HepG2 (cell line): ENCODE measurements around the gene TEKT5. TPM values are rescaled to one million over a fixed set of nuclear protein-coding genes. Genes with fewer than 3 reads are reported as not detected.

ENCODE experiments used
- ATAC-seq: fragments of 200-7000 bp; cut with Tn5 transposase; 3 replicates; pipeline ENCODE4 v1.9.1; 2020; ENCODE audit warnings: mild to moderate bottlenecking, moderate library complexity
- Bru-seq: library from RNA; stranded (reverse); fragments of 400-500 nt; gene quantifications from one replicate; lab custom pipeline; 2021; lab: Mats Ljungman, UMichigan
- BruChase-seq, 2 experiments: library from RNA; stranded (reverse); fragments of 400-500 nt; gene quantifications; one replicate each; lab custom pipeline; 2021; lab: Mats Ljungman, UMichigan
- BruUV-seq: library from RNA; stranded (reverse); fragments of 400-500 nt; replicated peaks from 2 replicates; lab custom pipeline; 2021; lab: Mats Ljungman, UMichigan
- CTCF ChIA-PET: fragments of 300-600 bp; formaldehyde crosslinking; extraction: SDS; loops from one replicate; lab custom pipeline; 2021; ENCODE audit warnings: low total read pairs, inconsistent platforms, low intra/inter-chr PET ratio; lab: Yijun Ruan, JAX
- POLR2A ChIA-PET: fragments of 350-600 bp; sonication (Branson Sonifier 250); formaldehyde crosslinking; loops from one replicate; lab custom pipeline; 2020; ENCODE audit warnings: antibody characterized with exemption, inconsistent platforms; lab: Yijun Ruan, JAX
- DNase-seq: peaks from one replicate; pipeline ENCODE4 v3.0.0-alpha.2; 2015; ENCODE audit warnings: low spot score
- FAIRE-seq: peaks from 3 replicates; lab custom pipeline; 2011; peaks lifted over from hg19 to GRCh38; lab: Jason Lieb, UNC
- H2AFZ ChIP-seq: one replicate; pipeline ENCODE4 v1.6.1; 2011; ENCODE audit warnings: low read length, inconsistent platforms
- H3K27ac ChIP-seq: fragments of 300-600 bp; 3 replicates; pipeline ENCODE4 v1.8.0; 2011; ENCODE audit warnings: mixed run types, mild to moderate bottlenecking, mixed read lengths, low read length, inconsistent platforms; ENCODE audit not compliant: insufficient read depth; ENCODE audit errors: extremely low read length
- H3K27me3 ChIP-seq, 2 experiments: fragments of 200-600 bp in 1 of 2; 2 replicates in 1 of 2; 3 replicates in 1 of 2; pipeline versions ENCODE4 v1.6.0 to v1.8.0; 2011; ENCODE audit warnings: low read length in 2 of 2, mild to moderate bottlenecking in 2 of 2, moderate library complexity in 2 of 2, inconsistent platforms in 1 of 2; ENCODE audit not compliant: insufficient read depth in 2 of 2, control insufficient read depth in 1 of 2
- H3K36me3 ChIP-seq, 2 experiments: fragments of 200-600 bp in 1 of 2; replicated peaks in 1 of 2; 2 replicates in 1 of 2; 3 replicates in 1 of 2; pipeline versions ENCODE4 v1.5.1 to v1.8.0; 2011; ENCODE audit warnings: low read length in 2 of 2, inconsistent platforms in 1 of 2; ENCODE audit not compliant: insufficient read depth in 2 of 2, control insufficient read depth in 1 of 2
- H3K4me1 ChIP-seq: 2 replicates; pipeline ENCODE4 v1.5.1; 2012; ENCODE audit warnings: low read length, inconsistent platforms; ENCODE audit not compliant: insufficient read depth
- H3K4me2 ChIP-seq: 2 replicates; pipeline ENCODE4 v1.6.0; 2011; ENCODE audit warnings: low read depth, low read length, inconsistent platforms
- H3K4me3 ChIP-seq, 3 experiments: fragments of 200-600 bp in 1 of 3; sonication (generic), shearing (Covaris generic) in 1 of 3; replicated peaks in 1 of 3; 2 replicates each; pipeline ENCODE4 v1.5.1; 2011 to 2016; ENCODE audit warnings: low read length in 3 of 3, inconsistent platforms in 2 of 3, low read depth in 2 of 3, mild to moderate bottlenecking in 2 of 3, control low read depth in 1 of 3, mixed read lengths in 1 of 3; ENCODE audit not compliant: insufficient read depth in 1 of 3
- H3K79me2 ChIP-seq: one replicate; pipeline ENCODE4 v1.6.1; 2011; ENCODE audit warnings: low read length, inconsistent platforms; ENCODE audit not compliant: insufficient read depth
- H3K9ac ChIP-seq: 2 replicates; pipeline ENCODE4 v1.6.0; 2011; ENCODE audit warnings: mild to moderate bottlenecking, low read depth, low read length, inconsistent platforms; ENCODE audit not compliant: insufficient read depth
- H3K9me3 ChIP-seq: 2 replicates; pipeline ENCODE4 v1.5.1; 2012; ENCODE audit warnings: mild to moderate bottlenecking, low read length
- H4K20me1 ChIP-seq: 2 replicates; pipeline ENCODE4 v1.6.0; 2011; ENCODE audit warnings: inconsistent platforms, mild to moderate bottlenecking, low read length, moderate library complexity; ENCODE audit not compliant: insufficient read depth
- YEATS4 ChIP-seq: sonication (generic); formaldehyde crosslinking; IDR thresholded peaks from 2 replicates; pipeline ENCODE4 v1.4.0; 2020; ENCODE audit warnings: missing genetic modification reagents, borderline replicate concordance
- ZNF296 ChIP-seq: sonication (generic); formaldehyde crosslinking; conservative IDR thresholded peaks from 2 replicates; pipeline ENCODE4 v1.5.0; 2020; ENCODE audit warnings: mild to moderate bottlenecking, missing genetic modification reagents
- WGBS: methylation state at CpG from one replicate; pipeline ENCODE4 v1.1.6; 2017; ENCODE audit warnings: low lambda C conversion rate; 5-methylcytosine and 5-hydroxymethylcytosine counted together
- in situ Hi-C: cut with HindIII; loops from 2 replicates; pipeline ENCODE4 v1.10.0; 2017; ENCODE audit warnings: low pct_unique_long_range_greater_than_20kb; ENCODE audit not compliant: extremely low pct_ligation_motif_present
- intact Hi-C: fragments of 100-400 bp; cut with micrococcal nuclease; formaldehyde crosslinking; loops from one replicate; pipeline ENCODE4 v1.10.0; 2022; ENCODE audit not compliant: unreplicated experiment
- long read RNA-seq, 2 experiments: library from RNA in 1 of 2; library from polyadenylated mRNA in 1 of 2; stranded (forward) in 1 of 2; unstranded in 1 of 2; transcript quantifications; one replicate each; pipeline ENCODE4 v2.0.0, GENCODE V29; 2019 to 2022
- polyA minus RNA-seq, 3 experiments: library from RNA; depleted of rRNA, polyadenylated mRNA; stranded (reverse); fragments of >200 nt; gene quantifications; 2 replicates each; pipeline ENCODE4 v1.2.3, GENCODE V29; 2011; ENCODE audit warnings: low replicate concordance in 1 of 3
- polyA plus RNA-seq, 8 experiments: library from polyadenylated mRNA; depleted of rRNA in 3 of 8; stranded (reverse) in 7 of 8; unstranded in 1 of 8; fragments of >200 nt; fragmentation: Illumina TruSeq in 4 of 8; extraction: Trizol in 4 of 8; gene quantifications; 2 replicates each; pipeline versions ENCODE4 v1.2.1 to v1.2.3, GENCODE V29; 2011 to 2016; ENCODE audit warnings: low read depth in 4 of 8, missing spikeins in 1 of 8, mixed read lengths in 1 of 8; ENCODE audit not compliant: insufficient read depth in 1 of 8
- total RNA-seq, 5 experiments: library from RNA; depleted of rRNA; stranded (reverse); fragments of >200 nt; fragmentation: Illumina TruSeq; extraction: Trizol; gene quantifications; 2 replicates each; pipeline ENCODE4 v1.2.3, GENCODE V29; 2016; ENCODE audit warnings: low read depth in 1 of 5

The TEKT5 gene
- total RNA-seq (2016; rRNA removed; fragmentation: Illumina TruSeq; extraction: Trizol) (not detected in 2 replicates), polyA plus RNA-seq (2011; rRNA removed) (0.16 and 0.25 TPM in 2 replicates), polyA minus RNA-seq (2011; rRNA and poly(A)+ RNA removed; ENCODE audit: low replicate concordance) (not detected in 2 replicates), Bru-seq, nascent RNA (percentile 13 among the genes with signal in this experiment), BruChase-seq, experiment 1, labeled RNA remaining after a 6-hour chase (percentile 5 among the genes with signal in this experiment), BruChase-seq, experiment 2, labeled RNA remaining after a 2-hour chase (percentile 13 among the genes with signal in this experiment)
- not detected in 2 replicates for total RNA-seq (2016; cell fraction: cytosol; rRNA removed; fragmentation: Illumina TruSeq; extraction: Trizol; ENCODE audit: low read depth)
- total RNA-seq (2016; cell fraction: insoluble cytoplasmic fraction; rRNA removed; fragmentation: Illumina TruSeq; extraction: Trizol) = not detected in 2 replicates
- total RNA-seq (2016; cell fraction: membrane; rRNA removed; fragmentation: Illumina TruSeq; extraction: Trizol) = not detected in 2 replicates
- total RNA-seq (2016; cell fraction: nucleus; rRNA removed; fragmentation: Illumina TruSeq; extraction: Trizol) = not detected in 2 replicates
- polyA plus RNA-seq (2011; cell fraction: cytosol; rRNA removed) = 0.08 TPM in 1 of 2 replicates, not detected in the other
- 0.12 and 0.16 TPM in 2 replicates for polyA plus RNA-seq (2011; cell fraction: nucleus; rRNA removed)
- 0.39 and 0.84 TPM in 2 replicates for polyA plus RNA-seq (2012)
- polyA plus RNA-seq (2016; cell fraction: cytosol; fragmentation: Illumina TruSeq; extraction: Trizol; ENCODE audit: low read depth) = not detected in 2 replicates
- polyA plus RNA-seq (2016; cell fraction: insoluble cytoplasmic fraction; fragmentation: Illumina TruSeq; extraction: Trizol; ENCODE audit: low read depth) = not detected in 2 replicates
- polyA plus RNA-seq (2016; cell fraction: membrane; fragmentation: Illumina TruSeq; extraction: Trizol; ENCODE audit: low read depth) = not detected in 2 replicates
- polyA plus RNA-seq (2016; cell fraction: nucleus; fragmentation: Illumina TruSeq; extraction: Trizol; ENCODE audit: insufficient read depth, low read depth) = not detected in 2 replicates
- polyA minus RNA-seq (2011; cell fraction: cytosol; rRNA and poly(A)+ RNA removed) = not detected in 2 replicates
- 0.64 and 1.2 TPM in 2 replicates for polyA minus RNA-seq (2011; cell fraction: nucleus; rRNA and poly(A)+ RNA removed)
- long read RNA-seq, experiment 1 = 0 reads
- long read RNA-seq, experiment 2 = 0 reads

DNA sequence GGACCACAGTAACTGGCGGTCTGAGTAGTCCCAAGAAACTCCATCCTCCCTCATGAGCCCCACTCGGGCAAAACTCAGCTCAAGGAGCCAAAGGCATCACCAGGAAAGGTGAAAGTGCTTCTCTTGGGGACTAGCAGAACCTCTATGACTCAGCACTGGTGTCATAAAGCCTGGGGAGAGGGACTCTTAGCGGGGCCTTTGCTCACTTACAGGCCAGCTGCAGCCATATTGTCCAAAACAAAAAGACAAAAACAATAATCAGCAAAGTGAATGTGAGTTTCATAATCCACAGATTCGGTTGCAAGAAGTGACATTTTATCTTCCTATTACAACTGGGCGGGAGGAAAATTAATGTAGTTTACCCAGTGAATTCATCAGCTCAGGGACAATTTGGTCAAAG lies at the start of gene TEKT5:
TSS of gene TEKT5 (minus strand) at position 101 of the 400 bp plus-strand sequence. CDS start at position 44, 57 bp downstream.
- no peak within 1 kb of the TSS for H3K9ac ChIP-seq
- in situ Hi-C loops (no loop called here), intact Hi-C loops (no loop called here)
- TF ChIP-seq YEATS4 (CRISPR knock-in tag) (0 out of 2 replicates have a peak, but pooled peaks have one; percentile 16), ZNF296 (no peak)
- peaks cover 2 to 4% of the 10 kb centered on the region in 2 experiments; a peak in 3 of 5 replicates for H3K27me3 ChIP-seq
- no peaks in the 10 kb centered on the region for H3K9me3 ChIP-seq
- CTCF ChIA-PET = no interaction called here
- no peak within 1 kb of the TSS for H3K27ac ChIP-seq
- POLR2A ChIA-PET = no interaction called here
- ATAC-seq (no peak), DNase-seq (no peak), FAIRE-seq (no peak)
- no peak within 1 kb of the TSS for H2AFZ ChIP-seq
- H3K79me2 ChIP-seq = no peaks in the 10 kb centered on the region
- WGBS = 16% methylated on average over 5 of the region's 5 CpGs
- H3K36me3 ChIP-seq = no peaks in the 10 kb centered on the region
- no peaks in the 10 kb centered on the region for H3K4me1 ChIP-seq
- H4K20me1 ChIP-seq = no peaks in the 10 kb centered on the region
- no TSS peak for BruUV-seq
- no peak within 1 kb of the TSS for H3K4me2 ChIP-seq
- H3K4me3 ChIP-seq = no peak within 1 kb of the TSS
